Iris pigment epithelial cell (primary cell): ENCODE data around the gene LPP.
A peak's percentile ranks its signal among the peaks of the same experiment; 100 is the strongest.

Source experiments
- DNase-seq: peaks from one replicate; pipeline ENCODE4 v3.0.0-alpha.2; 2011; ENCODE audit warnings: low read depth

Gene LPP

GRCh38 chr3:188796122-188796631 lies 642.2 kb downstream of the LPP start:
- DNase-seq, result peak; percentile 99

- no peak for DNase-seq
These were observed 643.1 kb downstream of the LPP start for GRCh38 chr3:188797045-188797444.

- peak; percentile 42 for DNase-seq
These were observed 644.7 kb downstream of the LPP start for GRCh38 chr3:188798556-188799145.

- DNase-seq, result no peak
These were observed 647.4 kb downstream of the LPP start for GRCh38 chr3:188801393-188801792.

GRCh38 chr3:188802645-188803044 lies 648.7 kb downstream of the LPP start:
- no peak for DNase-seq

- DNase-seq, result no peak
These were observed 653.0 kb downstream of the LPP start for GRCh38 chr3:188807006-188807405.

- DNase-seq, result no peak
These were observed 658.2 kb downstream of the LPP start for GRCh38 chr3:188812198-188812597.

- no peak for DNase-seq
These were observed 660.6 kb downstream of the LPP start for GRCh38 chr3:188814581-188814980.

GRCh38 chr3:188817103-188817934 lies 663.4 kb downstream of the LPP start:
- no peak for DNase-seq

- no peak for DNase-seq
These were observed 663.9 kb downstream of the LPP start for GRCh38 chr3:188817935-188818269.

GRCh38 chr3:188818282-188818681 lies 664.3 kb downstream of the LPP start:
- DNase-seq, result no peak

- peak; percentile 81 for DNase-seq
These were observed 666.0 kb downstream of the LPP start for GRCh38 chr3:188819939-188820338.

- DNase-seq, result no peak
These were observed 668.0 kb downstream of the LPP start for GRCh38 chr3:188822004-188822403.

GRCh38 chr3:188822411-188822810 lies 668.5 kb downstream of the LPP start:
- DNase-seq, result no peak

- DNase-seq, result no peak
These were observed 670.6 kb downstream of the LPP start for GRCh38 chr3:188824566-188824965.

GRCh38 chr3:188825901-188826300 lies 671.9 kb downstream of the LPP start:
- DNase-seq, result no peak

GRCh38 chr3:188826574-188826973 lies 672.6 kb downstream of the LPP start:
- no peak for DNase-seq

- DNase-seq, result peak; percentile 51
These were observed 673.1 kb downstream of the LPP start for GRCh38 chr3:188827103-188827502.

GRCh38 chr3:188827576-188827975 lies 673.6 kb downstream of the LPP start:
- DNase-seq, result peak; percentile 77

- no peak for DNase-seq
These were observed 675.2 kb downstream of the LPP start for GRCh38 chr3:188829130-188829529.

GRCh38 chr3:188829576-188829975 lies 675.6 kb downstream of the LPP start:
- DNase-seq, result no peak

GRCh38 chr3:188830893-188831292 lies 676.9 kb downstream of the LPP start:
- DNase-seq, result peak; percentile 25

- no peak for DNase-seq
These were observed 678.2 kb downstream of the LPP start for GRCh38 chr3:188832146-188832545.
